SK-N-SH (cell line): ENCODE results near the gene HM13. TPM values are rescaled to one million over a fixed set of nuclear protein-coding genes. Genes with fewer than 3 reads are reported as not detected.
A peak's percentile ranks its signal among the peaks of the same experiment; 100 is the strongest.

Experiments used
- CTCF ChIA-PET: fragments of 300-600, 350-600 bp; formaldehyde crosslinking; extraction: SDS; loops from one replicate; lab custom pipeline; 2021; lab: Yijun Ruan, JAX
- POLR2A ChIA-PET: fragments of 350-600 bp; sonication (Branson Sonifier 250); formaldehyde crosslinking; extraction: SDS; loops from one replicate; lab custom pipeline; 2020; ENCODE audit warnings: antibody characterized with exemption, inconsistent platforms; lab: Yijun Ruan, JAX
- DNase-seq: peaks from one replicate; pipeline ENCODE4 v3.0.0; 2012
- H2AFZ ChIP-seq: fragments of 200-600 bp; sonication (generic); 2 replicates; pipeline ENCODE4 v1.8.1; 2016; ENCODE audit warnings: antibody characterized with exemption, mild to moderate bottlenecking, low read depth
- H3F3A ChIP-seq: fragments of 200-600 bp; sonication (generic); replicated peaks from 2 replicates; pipeline ENCODE3; 2016; ENCODE audit warnings: antibody characterized with exemption, mild to moderate bottlenecking; ENCODE audit not compliant: insufficient read depth
- H3K27ac ChIP-seq, 2 experiments: fragments of 200-500 bp in 1 of 2; fragments of 200-600 bp in 1 of 2; sonication (Bioruptor generic) in 1 of 2; sonication (generic), shearing (Covaris generic) in 1 of 2; 2 replicates each; pipeline versions ENCODE4 v1.5.1 to v1.6.1; 2014 to 2016; ENCODE audit warnings: low read depth in 2 of 2, inconsistent platforms in 1 of 2, low read length in 1 of 2, mild to moderate bottlenecking in 1 of 2, mixed read lengths in 1 of 2
- H3K27me3 ChIP-seq: fragments of 200-600 bp; sonication (generic), shearing (Covaris generic); 2 replicates; pipeline ENCODE4 v1.6.1; 2016; ENCODE audit warnings: mixed run types; ENCODE audit not compliant: insufficient read depth
- H3K36me3 ChIP-seq, 2 experiments: fragments of 200-500 bp in 1 of 2; fragments of 200-600 bp in 1 of 2; sonication (Bioruptor generic) in 1 of 2; sonication (generic) in 1 of 2; replicated peaks in 1 of 2; 2 replicates each; pipeline versions ENCODE3 to v1.5.1; 2014 to 2016; ENCODE audit warnings: low read length in 1 of 2, mild to moderate bottlenecking in 1 of 2; ENCODE audit not compliant: insufficient read depth in 2 of 2, control insufficient read depth in 1 of 2
- H3K4me1 ChIP-seq, 2 experiments: fragments of 200-500 bp in 1 of 2; fragments of 200-600 bp in 1 of 2; sonication (Bioruptor generic) in 1 of 2; sonication (generic), shearing (Covaris generic) in 1 of 2; 2 replicates each; pipeline versions ENCODE4 v1.5.1 to v1.6.1; 2014 to 2016; ENCODE audit warnings: low read depth in 1 of 2, low read length in 1 of 2, mixed run types in 1 of 2; ENCODE audit not compliant: insufficient read depth in 2 of 2, control insufficient read depth in 1 of 2
- H3K4me2 ChIP-seq: fragments of 200-600 bp; sonication (generic), shearing (Covaris generic); 2 replicates; pipeline ENCODE4 v1.6.1; 2017; ENCODE audit warnings: mixed run types
- H3K4me3 ChIP-seq, 2 experiments: fragments of 200-500 bp in 1 of 2; fragments of 200-600 bp in 1 of 2; sonication (Bioruptor generic) in 1 of 2; sonication (generic), shearing (Covaris generic) in 1 of 2; 2 replicates each; pipeline versions ENCODE4 v1.5.1 to v1.8.1; 2014 to 2016; ENCODE audit warnings: low read depth in 2 of 2, inconsistent platforms in 1 of 2, low read length in 1 of 2, mild to moderate bottlenecking in 1 of 2, mixed read lengths in 1 of 2, moderate library complexity in 1 of 2
- H3K79me2 ChIP-seq: fragments of 200-600 bp; sonication (generic); 2 replicates; pipeline ENCODE4 v1.8.1; 2017; ENCODE audit warnings: mild to moderate bottlenecking; ENCODE audit not compliant: insufficient read depth
- H3K9ac ChIP-seq: fragments of 200-600 bp; sonication (generic); 2 replicates; pipeline ENCODE4 v1.6.1; 2017; ENCODE audit warnings: mixed run types
- H3K9me2 ChIP-seq: fragments of 200-600 bp; sonication (generic); 2 replicates; pipeline ENCODE4 v1.6.1; 2017; ENCODE audit warnings: mixed run types
- H3K9me3 ChIP-seq: fragments of 200-600 bp; sonication (generic); 2 replicates; pipeline ENCODE4 v1.6.1; 2017; ENCODE audit warnings: mixed run types, mild to moderate bottlenecking, moderate library complexity
- H4K20me1 ChIP-seq: fragments of 200-600 bp; sonication (generic); 2 replicates; pipeline ENCODE4 v1.6.1; 2017; ENCODE audit warnings: mild to moderate bottlenecking, mixed run types; ENCODE audit not compliant: insufficient read depth
- ELF1 ChIP-seq: IDR thresholded peaks from 2 replicates; pipeline ENCODE4 v1.4.0; 2012
- EP300 ChIP-seq, 2 experiments: IDR thresholded peaks; 2 replicates each; pipeline versions ENCODE4 v1.4.0 to v1.6.1; 2012; ENCODE audit warnings: borderline replicate concordance in 1 of 2, low read depth in 1 of 2, low read length in 1 of 2
- EZH2phosphoT487 ChIP-seq: fragments of 200-600 bp; sonication (generic); IDR thresholded peaks from 2 replicates; pipeline ENCODE4 v1.6.1; 2017; ENCODE audit warnings: low read depth, mixed run types, mild to moderate bottlenecking, antibody characterized with exemption, moderate library complexity, borderline replicate concordance
- FOSL2 ChIP-seq: IDR thresholded peaks from 2 replicates; pipeline ENCODE4 v1.4.0; 2012; ENCODE audit warnings: low read depth, mild to moderate bottlenecking, moderate library complexity, borderline replicate concordance
- FOXJ3 ChIP-seq: sonication (generic); formaldehyde crosslinking; IDR thresholded peaks from 2 replicates; pipeline ENCODE4 v1.5.1; 2020; ENCODE audit warnings: mild to moderate bottlenecking, missing genetic modification reagents
- FOXM1 ChIP-seq: IDR thresholded peaks from 2 replicates; pipeline ENCODE4 v1.4.0; 2012; ENCODE audit warnings: low read depth, mild to moderate bottlenecking
- GABPA ChIP-seq: IDR thresholded peaks from 2 replicates; pipeline ENCODE4 v1.4.0; 2012; ENCODE audit warnings: low read depth, mild to moderate bottlenecking
- GATA2 ChIP-seq: sonication (generic); formaldehyde crosslinking; IDR thresholded peaks from 2 replicates; pipeline ENCODE4 v1.5.0; 2020; ENCODE audit warnings: mild to moderate bottlenecking, missing genetic modification reagents
- IRF3 ChIP-seq: fragments of 150-350 bp; IDR thresholded peaks from 2 replicates; pipeline ENCODE4 v1.6.1; 2016; ENCODE audit warnings: mild to moderate bottlenecking, low read depth, low read length
- JUND ChIP-seq: IDR thresholded peaks from 2 replicates; pipeline ENCODE4 v1.4.0; 2012
- NRF1 ChIP-seq: IDR thresholded peaks from 2 replicates; pipeline ENCODE4 v1.6.1; 2012; ENCODE audit warnings: low read depth, mild to moderate bottlenecking, low read length
- POLR2AphosphoS5 ChIP-seq: IDR thresholded peaks from 2 replicates; pipeline ENCODE4 v1.6.1; 2012; ENCODE audit warnings: low read depth, low read length
- RCOR1 ChIP-seq: fragments of 150-350 bp; IDR thresholded peaks from 2 replicates; pipeline ENCODE4 v1.6.1; 2017; ENCODE audit warnings: antibody characterized with exemption, low read length
- RFX5 ChIP-seq: IDR thresholded peaks from 2 replicates; pipeline ENCODE4 v1.6.1; 2012; ENCODE audit warnings: mild to moderate bottlenecking, improper control_type of control experiment, low read length
- RXRA ChIP-seq: IDR thresholded peaks from 2 replicates; pipeline ENCODE4 v1.4.0; 2012; ENCODE audit warnings: low read depth, mild to moderate bottlenecking, borderline replicate concordance
- TCF12 ChIP-seq: IDR thresholded peaks from 2 replicates; pipeline ENCODE4 v1.4.0; 2012
- TEAD4 ChIP-seq: IDR thresholded peaks from 2 replicates; pipeline ENCODE4 v1.4.0; 2012; ENCODE audit warnings: mild to moderate bottlenecking, borderline replicate concordance; ENCODE audit not compliant: insufficient read depth
- WGBS: methylation state at CpG from one replicate; pipeline ENCODE4 v1.1.6; 2017; ENCODE audit warnings: low lambda C conversion rate; 5-methylcytosine and 5-hydroxymethylcytosine counted together
- polyA plus RNA-seq, 3 experiments: library from polyadenylated mRNA; depleted of rRNA; stranded (reverse); fragments of >200 nt; gene quantifications; 2 replicates each; pipeline ENCODE4 v1.2.3, GENCODE V29; 2012
- TF ChIP-seq, protein P1 (sequence below): IDR thresholded peaks from 2 replicates; pipeline ENCODE4 v1.4.0; 2012; ENCODE audit warnings: low read depth
- TF ChIP-seq, protein P2 (sequence below): fragments of 200-600 bp; sonication (generic); IDR thresholded peaks from 2 replicates; pipeline ENCODE4 v1.6.1; 2017; ENCODE audit warnings: antibody characterized with exemption, mild to moderate bottlenecking, moderate library complexity
- TF ChIP-seq, protein P3 (sequence below): IDR thresholded peaks from 2 replicates; pipeline ENCODE4; 2012
- TF ChIP-seq, protein P4 (sequence below): fragments of 150-350 bp; IDR thresholded peaks from 2 replicates; pipeline ENCODE4 v1.6.1; 2017; ENCODE audit warnings: antibody characterized with exemption, low read length, low read depth, borderline replicate concordance
- TF ChIP-seq, protein P5 (sequence below): IDR thresholded peaks from 2 replicates; pipeline ENCODE4 v1.4.0; 2012; ENCODE audit warnings: low read depth, borderline replicate concordance
- TF ChIP-seq, protein P6 (sequence below): IDR thresholded peaks from 2 replicates; pipeline ENCODE4 v1.6.1; 2012; ENCODE audit warnings: mild to moderate bottlenecking, low read depth, low read length, moderate library complexity

The HM13 gene
- polyA plus RNA-seq, 1 of the 3 experiments (the other 2 are of a cell fraction) = 160 TPM

DNA sequence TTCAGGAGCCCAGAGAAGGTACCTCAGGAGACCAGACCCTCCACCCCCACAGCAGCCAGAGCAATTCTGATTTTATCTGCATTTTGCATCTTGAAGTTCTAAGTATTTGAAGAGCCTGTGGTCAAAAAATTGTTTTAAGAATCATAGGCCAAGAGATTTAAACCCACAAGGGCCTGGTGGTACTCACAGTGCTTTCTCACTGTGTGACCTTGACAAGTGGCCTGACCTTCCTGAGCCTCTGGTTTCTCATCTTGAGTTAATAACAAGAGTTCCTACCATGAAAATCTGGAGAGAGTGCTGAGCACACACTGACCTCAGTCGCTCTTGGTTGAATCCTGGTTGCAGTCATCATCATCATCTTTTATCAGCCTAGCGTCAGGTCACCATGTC lies 45.5 kb downstream of the HM13 start:
- ChIA-PET CTCF (interaction anchor here (0.7 to 31.0 kb wide), 16 partner anchors 11 to 164 kb away, joined by 3 to 1802 read pairs (median 4); partner anchors contain the start of genes BCL2L1 and ID1), POLR2A (interaction anchor here (1.1 to 5.3 kb wide), 2 partner anchors 45 to 53 kb away, joined by 6 to 48 read pairs; partner anchors contain the start of gene ID1)
- H3K27ac ChIP-seq = peak overlapping the region; percentile 73 to 96
- peak overlapping the region; percentile 62; the same call in 1 of the 2 replicates for H3K9ac ChIP-seq
- peak overlapping the region; percentile 61; the same call in 1 of the 2 replicates for H3K4me2 ChIP-seq
- peaks cover 24 to 26% of the 10 kb centered on the region in 2 experiments for H3K36me3 ChIP-seq
- no peaks in the 10 kb centered on the region for H3K9me2 ChIP-seq
- H3K4me3 ChIP-seq = peak overlapping the region in 1 of 2 experiments; percentile 54; a peak in 1 of 4 replicates
- H3K27me3 ChIP-seq = no peaks in the 10 kb centered on the region
- 79% methylated on average over 2 of the region's 2 CpGs for WGBS
- DNase-seq = no peak
- no peaks in the 10 kb centered on the region; the same call in 1 of the 2 replicates for H3K79me2 ChIP-seq
- no peaks in the 10 kb centered on the region for H4K20me1 ChIP-seq
- H3K9me3 ChIP-seq = no peaks in the 10 kb centered on the region
- H3K4me1 ChIP-seq = peaks cover 15 to 33% of the 10 kb centered on the region in 2 experiments
- H3F3A ChIP-seq = peaks cover 43% of the 10 kb centered on the region
- no peak overlapping the region for H2AFZ ChIP-seq
- TF ChIP-seq GATA2 (CRISPR knock-in tag) (no peak), NRF1 (no peak), GABPA (no peak), RCOR1 (no peak), EZH2phosphoT487 (no peak), JUND (peak; percentile 25; the same call in 1 of the 2 replicates), TCF12 (peak; percentile 83), FOXJ3 (CRISPR knock-in tag) (no peak), FOXM1 (no peak), EP300 (IDR thresholded peaks at IDR 0.05; ENCODE audit: borderline replicate concordance in 1 of 2, low read depth in 1 of 2, low read length in 1 of 2) (peak in 1 of 2 experiments; percentile 35; a peak in 1 of 4 replicates), FOSL2 (peak; percentile 5; the same call in 1 of the 2 replicates), TEAD4 (0 out of 2 replicates have a peak, but pooled peaks have one; percentile 26), ELF1 (no peak), IRF3 (no peak), POLR2AphosphoS5 (no peak), RXRA (no peak), RFX5 (no peak)
- TF ChIP-seq, protein P1, sequence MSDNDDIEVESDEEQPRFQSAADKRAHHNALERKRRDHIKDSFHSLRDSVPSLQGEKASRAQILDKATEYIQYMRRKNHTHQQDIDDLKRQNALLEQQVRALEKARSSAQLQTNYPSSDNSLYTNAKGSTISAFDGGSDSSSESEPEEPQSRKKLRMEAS = no peak
- TF ChIP-seq, protein P2, sequence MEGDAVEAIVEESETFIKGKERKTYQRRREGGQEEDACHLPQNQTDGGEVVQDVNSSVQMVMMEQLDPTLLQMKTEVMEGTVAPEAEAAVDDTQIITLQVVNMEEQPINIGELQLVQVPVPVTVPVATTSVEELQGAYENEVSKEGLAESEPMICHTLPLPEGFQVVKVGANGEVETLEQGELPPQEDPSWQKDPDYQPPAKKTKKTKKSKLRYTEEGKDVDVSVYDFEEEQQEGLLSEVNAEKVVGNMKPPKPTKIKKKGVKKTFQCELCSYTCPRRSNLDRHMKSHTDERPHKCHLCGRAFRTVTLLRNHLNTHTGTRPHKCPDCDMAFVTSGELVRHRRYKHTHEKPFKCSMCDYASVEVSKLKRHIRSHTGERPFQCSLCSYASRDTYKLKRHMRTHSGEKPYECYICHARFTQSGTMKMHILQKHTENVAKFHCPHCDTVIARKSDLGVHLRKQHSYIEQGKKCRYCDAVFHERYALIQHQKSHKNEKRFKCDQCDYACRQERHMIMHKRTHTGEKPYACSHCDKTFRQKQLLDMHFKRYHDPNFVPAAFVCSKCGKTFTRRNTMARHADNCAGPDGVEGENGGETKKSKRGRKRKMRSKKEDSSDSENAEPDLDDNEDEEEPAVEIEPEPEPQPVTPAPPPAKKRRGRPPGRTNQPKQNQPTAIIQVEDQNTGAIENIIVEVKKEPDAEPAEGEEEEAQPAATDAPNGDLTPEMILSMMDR = no peak
- TF ChIP-seq, protein P3, sequence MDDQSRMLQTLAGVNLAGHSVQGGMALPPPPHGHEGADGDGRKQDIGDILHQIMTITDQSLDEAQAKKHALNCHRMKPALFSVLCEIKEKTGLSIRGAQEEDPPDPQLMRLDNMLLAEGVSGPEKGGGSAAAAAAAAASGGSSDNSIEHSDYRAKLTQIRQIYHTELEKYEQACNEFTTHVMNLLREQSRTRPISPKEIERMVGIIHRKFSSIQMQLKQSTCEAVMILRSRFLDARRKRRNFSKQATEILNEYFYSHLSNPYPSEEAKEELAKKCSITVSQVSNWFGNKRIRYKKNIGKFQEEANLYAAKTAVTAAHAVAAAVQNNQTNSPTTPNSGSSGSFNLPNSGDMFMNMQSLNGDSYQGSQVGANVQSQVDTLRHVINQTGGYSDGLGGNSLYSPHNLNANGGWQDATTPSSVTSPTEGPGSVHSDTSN = peak; percentile 21
- TF ChIP-seq, protein P4, sequence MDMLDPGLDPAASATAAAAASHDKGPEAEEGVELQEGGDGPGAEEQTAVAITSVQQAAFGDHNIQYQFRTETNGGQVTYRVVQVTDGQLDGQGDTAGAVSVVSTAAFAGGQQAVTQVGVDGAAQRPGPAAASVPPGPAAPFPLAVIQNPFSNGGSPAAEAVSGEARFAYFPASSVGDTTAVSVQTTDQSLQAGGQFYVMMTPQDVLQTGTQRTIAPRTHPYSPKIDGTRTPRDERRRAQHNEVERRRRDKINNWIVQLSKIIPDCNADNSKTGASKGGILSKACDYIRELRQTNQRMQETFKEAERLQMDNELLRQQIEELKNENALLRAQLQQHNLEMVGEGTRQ = no peak
- TF ChIP-seq, protein P5, sequence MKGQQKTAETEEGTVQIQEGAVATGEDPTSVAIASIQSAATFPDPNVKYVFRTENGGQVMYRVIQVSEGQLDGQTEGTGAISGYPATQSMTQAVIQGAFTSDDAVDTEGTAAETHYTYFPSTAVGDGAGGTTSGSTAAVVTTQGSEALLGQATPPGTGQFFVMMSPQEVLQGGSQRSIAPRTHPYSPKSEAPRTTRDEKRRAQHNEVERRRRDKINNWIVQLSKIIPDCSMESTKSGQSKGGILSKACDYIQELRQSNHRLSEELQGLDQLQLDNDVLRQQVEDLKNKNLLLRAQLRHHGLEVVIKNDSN = no peak
- TF ChIP-seq, protein P6, sequence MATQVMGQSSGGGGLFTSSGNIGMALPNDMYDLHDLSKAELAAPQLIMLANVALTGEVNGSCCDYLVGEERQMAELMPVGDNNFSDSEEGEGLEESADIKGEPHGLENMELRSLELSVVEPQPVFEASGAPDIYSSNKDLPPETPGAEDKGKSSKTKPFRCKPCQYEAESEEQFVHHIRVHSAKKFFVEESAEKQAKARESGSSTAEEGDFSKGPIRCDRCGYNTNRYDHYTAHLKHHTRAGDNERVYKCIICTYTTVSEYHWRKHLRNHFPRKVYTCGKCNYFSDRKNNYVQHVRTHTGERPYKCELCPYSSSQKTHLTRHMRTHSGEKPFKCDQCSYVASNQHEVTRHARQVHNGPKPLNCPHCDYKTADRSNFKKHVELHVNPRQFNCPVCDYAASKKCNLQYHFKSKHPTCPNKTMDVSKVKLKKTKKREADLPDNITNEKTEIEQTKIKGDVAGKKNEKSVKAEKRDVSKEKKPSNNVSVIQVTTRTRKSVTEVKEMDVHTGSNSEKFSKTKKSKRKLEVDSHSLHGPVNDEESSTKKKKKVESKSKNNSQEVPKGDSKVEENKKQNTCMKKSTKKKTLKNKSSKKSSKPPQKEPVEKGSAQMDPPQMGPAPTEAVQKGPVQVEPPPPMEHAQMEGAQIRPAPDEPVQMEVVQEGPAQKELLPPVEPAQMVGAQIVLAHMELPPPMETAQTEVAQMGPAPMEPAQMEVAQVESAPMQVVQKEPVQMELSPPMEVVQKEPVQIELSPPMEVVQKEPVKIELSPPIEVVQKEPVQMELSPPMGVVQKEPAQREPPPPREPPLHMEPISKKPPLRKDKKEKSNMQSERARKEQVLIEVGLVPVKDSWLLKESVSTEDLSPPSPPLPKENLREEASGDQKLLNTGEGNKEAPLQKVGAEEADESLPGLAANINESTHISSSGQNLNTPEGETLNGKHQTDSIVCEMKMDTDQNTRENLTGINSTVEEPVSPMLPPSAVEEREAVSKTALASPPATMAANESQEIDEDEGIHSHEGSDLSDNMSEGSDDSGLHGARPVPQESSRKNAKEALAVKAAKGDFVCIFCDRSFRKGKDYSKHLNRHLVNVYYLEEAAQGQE = no peak
- TF ChIP-seq, all 33 proteins: peak for 6
